NOMO-1 (cell line): ENCODE data around the gene MUC6.
"Not testable (repeated sequence)": the region's sequence is repeated elsewhere in the genome, so short reads cannot be mapped to it uniquely, and the experiment has no call there.

Experiments used
- DNase-seq, 2 experiments: peaks; one replicate each; lab custom pipeline; 2025; ENCODE audit not compliant: unreplicated experiment in 2 of 2; lab: John Stamatoyannopoulos, UW

MUC6 gene

DNA sequence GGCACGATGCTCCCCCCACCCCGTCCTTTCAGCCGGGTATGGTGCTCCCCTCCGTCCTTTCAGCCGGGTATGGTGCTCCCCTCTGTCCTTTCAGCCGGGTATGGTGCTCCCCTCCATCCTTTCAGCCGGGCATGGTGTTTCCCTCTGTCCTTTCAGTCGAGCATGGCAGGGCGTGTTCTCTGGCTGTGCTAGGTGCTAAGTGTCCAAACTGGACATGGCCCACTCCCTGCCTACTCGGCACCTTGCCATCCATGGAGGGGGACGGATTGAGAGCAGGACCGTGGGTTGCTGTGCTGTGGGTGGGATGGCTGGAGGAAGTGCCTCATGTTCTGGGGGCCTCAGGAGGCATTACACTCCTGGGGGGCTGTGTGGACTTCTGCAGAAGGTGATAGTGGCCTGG, 45.5 kb downstream of the MUC6 start:
- no peak for DNase-seq

DNA sequence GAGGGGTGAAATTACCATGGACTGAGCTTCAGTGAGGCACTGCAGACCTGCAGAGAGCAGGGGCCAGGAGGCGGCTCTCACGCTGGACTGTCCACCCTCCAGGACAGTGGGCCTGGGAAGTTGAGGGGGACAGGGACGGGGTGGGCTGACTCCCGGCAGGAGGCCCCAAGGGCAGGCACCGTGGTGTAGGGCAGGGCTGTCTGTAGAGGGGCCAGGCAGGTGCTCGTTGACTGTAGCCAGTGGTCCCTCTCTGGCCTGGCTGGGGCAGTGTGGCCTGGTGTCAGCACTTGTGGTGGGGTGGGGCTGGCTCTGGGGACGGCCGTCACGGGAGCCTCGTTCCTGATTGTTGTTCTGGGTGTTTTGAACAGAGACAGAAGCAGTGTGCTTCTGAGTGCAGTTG, 46.4 kb downstream of the MUC6 start:
- DNase-seq = no peak

DNA sequence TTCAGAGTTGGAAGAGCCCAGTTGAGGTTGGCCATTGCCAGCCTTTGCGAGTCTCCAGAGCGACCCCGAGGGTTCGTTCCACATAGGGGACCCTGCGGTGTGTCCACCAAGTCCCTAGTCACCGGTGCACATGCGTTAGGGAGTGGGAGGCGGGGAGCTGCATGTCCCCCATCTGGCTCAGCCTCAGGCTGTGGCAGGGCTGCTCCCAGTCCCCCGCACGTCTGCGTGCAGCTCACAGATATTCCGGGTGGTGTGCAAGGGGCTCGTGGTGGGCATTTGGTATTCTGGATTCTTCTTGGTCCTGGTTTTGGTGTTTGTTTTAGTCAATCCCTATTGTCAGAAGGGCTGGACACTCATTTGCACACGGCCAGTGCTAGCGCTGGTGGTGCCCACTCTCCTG, 48.8 kb downstream of the MUC6 start:
- DNase-seq = no peak

DNA sequence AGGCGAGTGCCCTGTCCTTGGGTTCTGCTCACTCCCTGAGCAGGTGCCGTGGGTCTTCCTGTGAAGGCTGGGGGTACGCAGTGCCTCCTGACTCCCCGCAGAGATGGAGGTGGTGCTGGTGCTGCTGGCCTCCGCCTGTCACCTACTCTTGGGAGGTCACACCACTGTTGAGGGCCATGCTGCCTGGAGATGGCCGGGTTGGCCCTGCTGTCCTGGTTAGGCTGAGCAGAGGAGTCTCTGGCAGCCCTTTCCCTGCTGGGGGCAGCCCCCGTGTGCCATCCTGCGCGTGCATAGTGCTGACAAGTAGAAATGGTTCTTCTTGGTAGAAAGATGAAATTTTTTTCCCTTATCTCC, 49.6 kb downstream of the MUC6 start:
- DNase-seq = no peak

DNA sequence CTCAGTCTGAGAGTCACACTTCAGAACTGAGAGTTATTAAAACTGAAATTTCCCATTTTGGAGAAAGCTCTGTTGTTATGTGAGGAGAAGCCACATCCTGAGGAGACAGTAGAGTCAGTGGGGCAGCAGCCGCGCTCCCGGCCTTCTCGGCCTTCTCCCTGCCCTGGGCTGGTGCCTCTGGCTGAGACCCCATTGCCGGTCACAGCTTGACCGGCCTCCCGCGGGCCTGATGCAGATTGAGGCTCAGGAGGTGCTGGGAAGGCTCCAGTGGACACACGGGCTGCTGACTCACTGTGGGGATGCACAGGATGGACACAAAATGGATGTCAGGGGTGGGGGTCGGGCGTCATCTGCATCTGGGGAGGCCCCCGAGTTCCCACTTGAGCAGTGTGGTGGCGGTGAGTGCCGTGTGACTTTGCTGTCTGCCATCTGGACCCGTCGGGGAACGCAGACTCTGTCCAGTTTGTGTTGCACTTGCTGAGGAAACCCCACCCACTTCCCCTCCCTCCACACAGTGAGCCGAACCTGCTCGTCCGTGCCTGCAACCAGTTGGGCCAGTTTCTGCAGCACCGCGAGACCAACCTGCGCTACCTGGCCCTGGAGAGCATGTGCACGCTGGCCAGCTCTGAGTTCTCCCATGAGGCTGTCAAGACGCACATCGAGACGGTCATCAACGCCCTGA, 50.1 kb downstream of the MUC6 start:
- no peak for DNase-seq

- DNase-seq = no peak
Measured at GRCh38 chr11:985848-986247, 50.7 kb downstream of the MUC6 start.

GRCh38 chr11:985406-985805, 51.1 kb downstream of the MUC6 start:
- DNase-seq = no peak

DNA sequence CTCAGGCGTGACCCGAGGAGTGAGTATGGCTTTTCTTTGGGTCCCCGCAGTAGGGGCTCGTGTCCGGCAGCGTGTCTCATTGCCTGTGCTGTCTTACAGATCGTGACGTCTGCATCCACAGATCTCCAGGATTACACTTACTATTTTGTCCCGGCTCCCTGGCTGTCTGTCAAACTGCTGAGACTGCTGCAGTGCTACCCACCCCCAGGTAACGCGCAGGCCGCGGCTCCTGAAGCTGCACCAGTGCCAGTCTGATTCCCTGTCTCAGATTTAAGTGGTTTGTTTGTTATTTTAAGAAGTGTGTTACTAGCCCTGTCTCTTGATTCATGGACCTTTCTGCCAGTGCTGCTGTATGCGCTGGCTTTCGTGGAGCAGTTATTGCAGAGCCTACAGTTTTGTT, 52.0 kb downstream of the MUC6 start:
- DNase-seq = no peak

GRCh38 chr11:981764-982163, 54.8 kb downstream of the MUC6 start:
- no peak for DNase-seq

GRCh38 chr11:980438-981357, 55.8 kb downstream of the MUC6 start:
- DNase-seq = no peak

GRCh38 chr11:978781-979180, 57.7 kb downstream of the MUC6 start:
- DNase-seq = no peak

- DNase-seq = no peak
Measured at GRCh38 chr11:977830-978720, 58.4 kb downstream of the MUC6 start.

GRCh38 chr11:976431-977160, 59.9 kb downstream of the MUC6 start:
- no peak for DNase-seq

GRCh38 chr11:975827-976226, 60.7 kb downstream of the MUC6 start:
- no peak for DNase-seq

DNA sequence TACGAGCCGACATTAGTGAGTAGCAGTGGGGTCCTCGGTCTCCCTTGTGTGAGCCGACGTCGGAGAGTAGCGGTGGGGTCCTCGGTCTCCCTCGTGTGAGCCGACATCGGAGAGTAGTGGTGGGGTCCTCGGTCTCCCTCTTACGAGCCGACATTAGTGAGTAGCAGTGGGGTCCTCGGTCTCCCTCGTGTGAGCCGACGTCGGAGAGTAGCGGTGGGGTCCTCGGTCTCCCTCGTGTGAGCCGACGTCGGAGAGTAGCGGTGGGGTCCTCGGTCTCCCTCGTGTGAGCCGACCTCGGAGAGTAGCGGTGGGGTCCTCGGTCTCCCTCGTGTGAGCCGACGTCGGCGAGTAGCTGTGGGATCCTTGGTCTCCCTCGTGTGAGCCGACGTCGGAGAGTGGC, 61.1 kb downstream of the MUC6 start:
- DNase-seq = not testable (repeated sequence)

DNA sequence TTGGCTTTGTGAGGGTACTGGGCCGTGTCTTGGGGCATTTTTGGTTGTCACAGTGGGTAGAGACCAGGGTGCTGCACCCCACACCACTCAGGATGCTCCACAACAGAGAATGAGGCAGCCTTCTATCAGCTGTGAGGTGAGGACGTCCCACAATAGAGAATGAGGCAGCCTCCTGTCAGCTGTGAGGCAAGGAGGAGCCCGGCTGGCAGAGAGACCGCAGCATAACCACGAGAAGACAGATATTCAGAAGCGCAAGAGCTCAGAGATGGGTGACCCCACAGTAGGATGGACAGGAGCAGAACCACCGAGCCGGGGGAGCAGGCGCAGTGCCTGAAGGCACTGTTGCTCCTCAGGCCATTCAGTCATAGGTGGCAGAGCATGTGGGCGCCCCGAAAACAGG, 63.3 kb downstream of the MUC6 start:
- DNase-seq = no peak

- no peak for DNase-seq
Measured at GRCh38 chr11:972523-973211, 63.9 kb downstream of the MUC6 start.

DNA sequence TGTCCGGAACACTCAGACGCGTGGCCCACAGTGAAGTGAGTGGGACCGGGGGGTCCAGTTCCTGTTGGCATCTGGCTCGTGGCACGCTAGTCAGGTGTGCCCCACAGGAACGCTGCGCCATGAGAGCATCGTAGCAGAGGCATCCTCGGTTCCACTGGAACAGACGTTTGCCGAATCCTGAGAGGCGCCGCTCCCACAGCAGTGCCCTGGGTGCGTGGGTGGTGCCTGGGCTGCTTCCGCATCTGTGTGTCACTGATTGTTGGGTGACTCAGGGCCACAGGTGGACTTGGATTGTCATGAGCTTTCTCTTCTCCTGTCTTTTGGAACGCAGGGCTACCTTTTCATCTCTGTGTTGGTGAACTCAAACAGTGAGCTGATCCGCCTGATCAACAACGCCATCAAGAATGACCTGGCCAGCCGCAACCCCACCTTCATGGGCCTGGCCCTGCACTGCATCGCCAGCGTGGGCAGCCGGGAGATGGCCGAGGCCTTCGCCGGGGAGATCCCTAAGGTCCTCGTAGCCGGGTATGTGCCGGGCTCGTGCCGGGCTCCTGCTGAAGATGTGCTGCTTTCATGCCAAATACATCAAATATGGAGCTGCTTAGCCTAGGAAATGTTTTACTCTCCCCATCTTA, 64.7 kb downstream of the MUC6 start:
- DNase-seq = no peak

DNA sequence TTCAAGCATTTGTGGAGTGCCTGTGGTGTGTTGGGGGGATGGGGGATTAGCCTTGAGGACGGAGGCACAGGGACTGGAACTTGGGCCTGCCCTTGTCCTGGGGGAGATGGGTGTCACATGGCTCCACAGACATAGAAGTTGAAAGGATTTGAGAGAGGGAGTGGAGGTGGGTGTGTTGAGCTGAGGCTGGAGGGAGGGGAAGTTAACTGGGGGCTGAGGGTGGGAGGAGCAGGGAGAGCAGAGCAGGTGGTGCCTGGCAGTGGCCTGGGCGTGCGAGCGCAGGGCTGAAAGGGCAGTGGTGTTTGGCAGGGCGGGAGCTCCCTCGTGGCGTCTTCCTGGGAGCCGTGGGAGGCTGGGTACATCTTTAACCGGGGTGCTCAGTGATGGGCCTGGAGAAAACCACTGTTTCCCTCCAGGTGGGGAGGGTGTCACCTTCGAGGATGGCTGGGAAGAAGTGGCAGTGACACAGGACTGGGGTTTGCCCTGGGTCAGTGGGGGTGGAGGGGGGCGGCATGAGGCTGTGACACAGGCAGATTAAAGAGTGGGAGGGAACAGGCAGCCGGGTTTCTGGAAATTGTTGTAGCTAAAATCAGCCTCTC, 65.3 kb downstream of the MUC6 start:
- no peak for DNase-seq
